Dermis microvascular lymphatic vessel endothelial cell (primary cell): Measurements from ENCODE around the gene SERINC4. TPM values are rescaled to one million over a fixed set of nuclear protein-coding genes. Genes with fewer than 3 reads are reported as not detected.

Source experiments
- DNase-seq, 2 donors: peaks; one replicate each; pipeline versions ENCODE4 v3.0.0 to v3.0.0-alpha.2; 2010; ENCODE audit warnings: low read depth in 2 of 2
- total RNA-seq: library from RNA; depleted of rRNA; stranded (reverse); fragments of >200 nt; gene quantifications from 2 replicates; pipeline ENCODE4 v1.2.1, GENCODE V29; 2014

The SERINC4 gene
- total RNA-seq, 1 donor from 2014 or later: not detected

- no peak for DNase-seq
Measured at GRCh38 chr15:43762824-43763223, 37.2 kb downstream of the SERINC4 start.

- DNase-seq: no peak
Measured at GRCh38 chr15:43751885-43752284, 48.1 kb downstream of the SERINC4 start.

- peak in 1 of 2 donors; percentile 29 for DNase-seq
Measured at GRCh38 chr15:43749690-43750345, 50.2 kb downstream of the SERINC4 start.

GRCh38 chr15:43748376-43748775, 51.6 kb downstream of the SERINC4 start:
- peak in 1 of 2 donors; percentile 15 for DNase-seq

- peak in 1 of 2 donors; percentile 60 for DNase-seq
Measured at GRCh38 chr15:43746903-43747309, 53.1 kb downstream of the SERINC4 start.

GRCh38 chr15:43746245-43746902, 53.6 kb downstream of the SERINC4 start, which contains the start of gene PDIA3:
Gene PDIA3 (plus strand): TSS chr15:43746438. CDS start chr15:43746540, 102 bp downstream.
- peak; percentile 78 to 96 for DNase-seq

Other genes with a start within 250 kb of the SERINC4 start
- gene PPIP5K1, start 210.0 kb downstream of the SERINC4 start, total RNA-seq: 11.6 and 23.8 TPM in 2 replicates
- not detected in 2 replicates for gene CKMT1B, start 206.2 kb downstream of the SERINC4 start, total RNA-seq
- 0.13 TPM in 1 of 2 replicates, not detected in the other for gene STRC, start 181.4 kb downstream of the SERINC4 start, total RNA-seq
- gene CATSPER2, start 151.4 kb downstream of the SERINC4 start, total RNA-seq: 0.13 and 0.63 TPM in 2 replicates
- gene CKMT1A, start 106.4 kb downstream of the SERINC4 start, total RNA-seq: not detected in 2 replicates
- gene PDIA3, start 53.8 kb downstream of the SERINC4 start, total RNA-seq: 114 and 146 TPM in 2 replicates
- 1.5 and 1.9 TPM in 2 replicates for gene ELL3, start 23.3 kb downstream of the SERINC4 start, total RNA-seq
- gene SERF2, start 7.9 kb downstream of the SERINC4 start, total RNA-seq: 228 and 384 TPM in 2 replicates
- gene HYPK, start 379 bp upstream of the SERINC4 start, total RNA-seq: 3.2 and 4.7 TPM in 2 replicates
- 15.9 and 20.7 TPM in 2 replicates for gene MFAP1, start 24.5 kb upstream of the SERINC4 start, total RNA-seq
- gene WDR76, start 26.8 kb upstream of the SERINC4 start, total RNA-seq: 6.6 and 10.5 TPM in 2 replicates